IPS-NIHi11 (cell line): Measurements from ENCODE around the gene PCDH19.
"Not testable (repeated sequence)": the region's sequence is repeated elsewhere in the genome, so short reads cannot be mapped to it uniquely, and the experiment has no call there.

Experiments used
- DNase-seq: peaks from one replicate; pipeline ENCODE4 v3.0.0; 2012; ENCODE audit warnings: mixed read lengths, low spot score

Gene PCDH19, protein sequence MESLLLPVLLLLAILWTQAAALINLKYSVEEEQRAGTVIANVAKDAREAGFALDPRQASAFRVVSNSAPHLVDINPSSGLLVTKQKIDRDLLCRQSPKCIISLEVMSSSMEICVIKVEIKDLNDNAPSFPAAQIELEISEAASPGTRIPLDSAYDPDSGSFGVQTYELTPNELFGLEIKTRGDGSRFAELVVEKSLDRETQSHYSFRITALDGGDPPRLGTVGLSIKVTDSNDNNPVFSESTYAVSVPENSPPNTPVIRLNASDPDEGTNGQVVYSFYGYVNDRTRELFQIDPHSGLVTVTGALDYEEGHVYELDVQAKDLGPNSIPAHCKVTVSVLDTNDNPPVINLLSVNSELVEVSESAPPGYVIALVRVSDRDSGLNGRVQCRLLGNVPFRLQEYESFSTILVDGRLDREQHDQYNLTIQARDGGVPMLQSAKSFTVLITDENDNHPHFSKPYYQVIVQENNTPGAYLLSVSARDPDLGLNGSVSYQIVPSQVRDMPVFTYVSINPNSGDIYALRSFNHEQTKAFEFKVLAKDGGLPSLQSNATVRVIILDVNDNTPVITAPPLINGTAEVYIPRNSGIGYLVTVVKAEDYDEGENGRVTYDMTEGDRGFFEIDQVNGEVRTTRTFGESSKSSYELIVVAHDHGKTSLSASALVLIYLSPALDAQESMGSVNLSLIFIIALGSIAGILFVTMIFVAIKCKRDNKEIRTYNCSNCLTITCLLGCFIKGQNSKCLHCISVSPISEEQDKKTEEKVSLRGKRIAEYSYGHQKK (N-terminal part only)

DNA sequence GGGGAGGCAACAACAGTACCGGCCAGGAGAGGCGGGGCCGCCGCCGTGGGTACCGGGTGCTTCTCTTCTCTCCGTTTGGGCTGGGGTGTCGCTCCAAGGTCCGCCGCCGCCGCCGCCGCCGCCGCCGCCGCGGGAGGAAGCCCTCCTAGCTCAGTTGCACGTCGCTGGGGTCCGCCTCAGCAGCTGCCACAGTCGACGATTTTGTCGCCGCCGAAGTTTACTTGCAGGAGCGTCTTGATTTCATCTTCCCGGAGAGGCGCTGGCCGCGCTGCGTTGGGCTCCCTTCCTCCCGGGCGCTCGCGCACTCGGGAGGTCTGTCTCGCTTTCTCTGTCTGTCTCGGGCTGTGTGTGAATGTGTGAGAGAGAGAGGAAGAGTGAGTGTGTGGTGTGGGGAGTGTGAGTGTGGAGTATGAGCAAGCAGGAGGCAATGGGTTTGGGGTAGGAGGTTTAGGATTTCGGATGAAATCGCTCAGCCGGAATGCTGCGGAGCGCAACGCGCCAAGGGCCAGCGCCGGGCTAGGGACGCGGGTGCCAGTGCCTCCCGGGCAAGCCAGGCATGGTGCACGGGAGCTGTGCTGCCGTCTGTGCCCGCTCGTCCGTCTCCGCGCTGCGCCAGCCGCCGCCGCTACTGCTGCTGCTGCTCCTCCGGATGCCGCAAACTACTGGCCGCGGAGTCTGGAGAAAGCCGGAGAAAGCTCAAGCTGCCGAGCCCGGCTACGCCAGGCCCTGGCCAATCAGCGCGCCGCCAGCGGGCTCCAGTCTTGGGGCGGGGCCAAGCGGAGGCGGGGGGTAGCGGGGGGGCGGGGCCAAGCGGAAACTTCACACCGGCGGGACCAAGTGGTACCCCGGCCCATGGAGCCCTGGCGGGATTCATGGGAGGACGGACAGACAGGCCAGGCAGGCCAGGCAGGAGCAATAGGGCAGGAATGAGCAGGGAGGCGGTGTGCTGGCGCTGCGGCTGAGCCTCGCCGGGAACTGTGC, at the start of gene PCDH19:
Gene PCDH19, minus strand, starts transcription at position 664 of the 981 bp plus-strand sequence. CDS start 1,676 bp downstream, outside the sequence.
- peak; percentile 85 for DNase-seq

DNA sequence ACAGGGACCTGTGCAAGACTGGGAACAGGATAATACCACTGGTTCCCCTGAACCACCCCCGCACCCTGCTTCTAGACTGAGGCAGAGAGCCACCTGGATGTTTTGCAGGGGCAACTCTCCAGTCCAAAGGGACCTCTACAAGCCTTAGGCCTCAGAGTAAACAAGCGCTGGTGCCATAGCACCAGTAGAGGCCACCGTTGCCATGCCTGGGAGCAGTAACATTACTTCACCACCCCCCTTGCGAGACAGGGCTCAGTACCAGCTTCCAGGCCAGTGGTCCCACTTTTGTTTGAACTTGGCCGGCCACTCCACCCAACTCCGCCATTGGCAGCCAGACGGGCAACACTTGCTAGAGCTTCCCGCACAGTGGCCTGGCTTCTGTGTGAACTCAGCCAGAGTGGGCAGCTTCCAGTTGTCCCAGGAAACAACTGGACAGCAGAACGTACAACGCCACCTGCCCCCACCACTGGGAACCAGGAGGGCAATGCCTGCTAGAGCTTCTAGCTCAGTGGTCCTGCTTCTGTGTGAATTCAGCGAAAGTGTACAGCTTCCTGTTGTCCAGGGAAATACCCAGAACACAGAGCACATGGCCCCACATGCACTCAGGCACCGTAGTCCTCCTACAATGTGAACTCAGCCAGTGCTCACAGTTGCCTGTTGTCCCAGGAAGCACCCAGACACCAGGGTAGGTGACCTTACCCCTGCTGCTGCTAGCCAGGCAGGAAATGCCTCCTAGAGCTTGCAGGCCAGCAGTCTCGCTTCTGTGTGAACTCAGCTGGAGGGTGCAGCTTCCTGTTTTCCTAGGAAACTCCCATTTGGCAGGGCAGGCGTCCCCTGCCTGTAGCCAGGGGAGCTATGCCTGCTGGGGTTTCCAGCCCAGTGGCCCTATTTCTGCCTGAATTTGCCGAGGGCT, 39.9 kb upstream of the PCDH19 start:
- peak; percentile 13 for DNase-seq

DNA sequence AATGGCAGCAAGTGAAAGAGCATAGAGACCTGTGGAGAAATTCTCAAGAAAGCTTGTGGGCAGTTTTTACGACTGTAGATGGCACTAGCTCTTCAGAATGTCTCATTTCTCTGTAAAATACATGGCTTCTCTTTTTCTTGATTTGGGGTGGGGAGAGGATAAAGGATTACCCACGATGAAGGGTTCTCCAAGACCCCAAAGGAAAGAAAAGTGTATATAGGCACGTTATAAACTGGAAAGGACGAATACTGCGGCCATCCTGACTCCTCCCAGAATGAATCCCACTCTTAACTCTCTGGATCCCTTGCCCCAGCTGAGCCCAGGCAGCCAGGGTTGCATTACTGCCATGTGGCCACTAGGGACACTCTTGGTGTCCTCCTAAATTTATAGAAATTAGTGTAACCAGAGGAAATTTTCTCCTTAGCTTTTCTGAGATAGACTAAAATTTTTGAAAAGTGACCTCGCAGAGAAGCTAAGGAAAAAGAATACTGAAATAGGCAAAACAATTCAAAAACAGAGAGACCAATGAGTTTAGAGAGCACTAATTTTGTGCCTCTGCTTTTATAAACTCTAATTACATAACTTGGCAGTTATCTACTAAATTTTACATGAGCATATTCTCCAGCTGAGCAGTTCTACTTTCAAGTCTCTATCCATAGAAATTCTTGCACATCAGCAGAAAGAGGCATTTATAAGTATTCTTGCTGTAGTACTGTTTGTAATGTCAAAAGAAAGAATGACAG, 37.8 kb upstream of the PCDH19 start:
- DNase-seq, result peak; percentile 72

DNA sequence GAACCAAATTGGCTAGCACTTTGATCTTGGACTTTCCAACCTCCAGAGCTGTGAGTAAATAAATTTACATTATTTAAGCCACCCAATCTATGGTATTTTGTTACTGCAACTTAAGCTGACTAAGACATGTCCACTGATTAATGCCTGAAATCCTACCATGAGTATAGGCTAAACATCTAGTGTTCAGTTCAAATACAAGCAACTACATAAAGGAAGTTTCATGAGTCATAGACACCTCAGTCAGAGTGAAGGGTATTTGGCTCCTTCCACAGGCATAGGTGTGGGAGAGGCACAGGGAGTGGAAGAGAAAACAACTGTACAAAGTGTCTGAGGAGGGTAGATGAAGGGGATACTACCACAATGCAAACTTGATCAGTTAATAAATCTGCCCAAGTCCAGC, 35.5 kb upstream of the PCDH19 start:
- no peak for DNase-seq

DNA sequence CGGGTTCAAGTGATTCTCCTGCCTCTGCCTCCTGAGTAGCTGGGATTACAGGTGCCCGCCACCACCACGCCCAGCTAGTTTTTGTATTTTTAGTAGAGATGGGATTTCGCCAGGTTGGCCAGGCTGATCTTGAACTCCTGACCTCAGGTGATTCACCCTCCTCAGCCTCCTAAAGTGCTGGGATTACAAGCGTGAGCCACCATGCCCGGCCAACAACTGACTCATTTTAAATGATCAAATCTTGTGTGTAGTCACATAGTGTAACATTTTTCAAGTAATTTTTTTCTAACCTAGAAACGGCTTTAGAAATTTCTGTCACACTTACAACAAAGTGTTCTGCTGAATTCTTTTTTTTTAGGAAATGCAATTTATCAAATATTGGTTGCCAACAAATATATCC, 31.2 kb upstream of the PCDH19 start:
- not testable (repeated sequence) for DNase-seq

DNA sequence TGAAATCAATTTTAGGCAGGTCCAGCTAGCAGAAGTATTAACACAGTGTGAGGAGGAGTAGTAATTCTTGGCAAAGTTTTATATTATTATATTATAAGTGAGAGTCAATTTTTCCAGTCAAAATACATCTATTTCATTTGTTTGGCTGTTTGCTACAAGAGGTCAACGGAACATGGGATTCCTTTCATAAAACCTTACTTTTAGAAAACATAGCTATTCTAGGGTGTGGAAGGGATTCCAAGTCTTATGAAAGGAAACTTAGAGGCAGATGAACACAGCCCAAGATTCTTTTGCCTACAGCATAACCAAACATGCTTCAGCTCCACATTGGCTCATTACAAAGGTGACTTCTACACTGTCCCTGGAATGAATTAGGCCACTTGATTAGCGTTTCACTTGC, 29.9 kb upstream of the PCDH19 start:
- no peak for DNase-seq

DNA sequence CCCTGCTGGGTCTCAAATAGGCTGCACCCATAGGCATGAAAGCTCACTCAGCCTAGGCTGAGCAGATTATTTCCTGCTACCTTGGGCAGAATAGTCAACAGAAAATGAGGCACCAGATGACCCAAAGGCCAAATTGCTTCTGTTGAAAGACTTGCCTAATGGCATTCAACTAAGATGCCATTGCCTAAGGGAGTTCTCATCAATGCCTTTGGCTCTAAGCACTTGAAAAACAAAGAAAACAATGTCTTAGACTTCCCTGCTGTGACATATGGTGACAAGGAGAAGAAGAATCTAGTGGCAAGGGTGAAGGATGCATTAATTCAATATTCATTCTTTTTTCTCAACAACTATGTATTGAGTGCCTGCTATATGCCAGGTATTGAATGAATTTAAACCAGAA, 25.7 kb upstream of the PCDH19 start:
- no peak for DNase-seq

DNA sequence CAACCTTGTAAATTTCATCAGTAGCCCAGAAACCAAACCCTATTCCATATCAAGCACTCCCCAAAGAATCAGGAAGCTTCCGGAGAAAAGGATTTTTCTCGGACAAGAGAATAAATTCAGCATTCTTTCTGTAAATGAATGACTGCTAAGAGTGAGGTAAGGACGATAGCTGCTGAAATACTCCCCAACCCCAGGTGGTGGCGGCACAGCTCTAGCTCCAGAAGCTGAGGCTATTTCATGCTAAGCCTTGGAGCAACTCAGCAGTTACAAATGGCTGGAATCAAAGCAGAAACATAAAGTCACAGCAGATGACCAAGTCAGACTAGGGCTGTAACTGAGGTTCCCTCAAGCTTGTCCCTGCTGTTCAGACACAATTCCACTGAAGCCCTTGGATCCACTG, 13.9 kb upstream of the PCDH19 start:
- peak; percentile 51 for DNase-seq

DNA sequence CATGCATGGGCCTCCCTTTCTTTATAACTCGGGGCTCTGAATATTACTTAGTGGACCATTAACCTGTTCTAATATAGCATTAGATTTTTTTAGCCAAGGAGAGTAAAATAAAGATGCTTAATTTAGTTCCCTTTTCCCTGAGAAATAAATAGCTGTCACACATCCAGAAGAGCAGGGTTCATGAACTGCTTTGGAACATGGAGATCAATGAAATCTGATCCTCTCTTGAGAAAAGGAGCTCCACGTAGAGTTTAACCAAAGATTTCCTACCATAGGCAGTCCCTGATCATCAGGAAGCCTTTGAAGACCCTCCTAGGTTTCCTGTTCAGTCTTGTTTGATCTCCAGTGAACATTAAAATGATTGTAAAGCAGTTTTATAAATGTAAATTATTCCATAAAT, 8.5 kb upstream of the PCDH19 start:
- DNase-seq, result no peak

DNA sequence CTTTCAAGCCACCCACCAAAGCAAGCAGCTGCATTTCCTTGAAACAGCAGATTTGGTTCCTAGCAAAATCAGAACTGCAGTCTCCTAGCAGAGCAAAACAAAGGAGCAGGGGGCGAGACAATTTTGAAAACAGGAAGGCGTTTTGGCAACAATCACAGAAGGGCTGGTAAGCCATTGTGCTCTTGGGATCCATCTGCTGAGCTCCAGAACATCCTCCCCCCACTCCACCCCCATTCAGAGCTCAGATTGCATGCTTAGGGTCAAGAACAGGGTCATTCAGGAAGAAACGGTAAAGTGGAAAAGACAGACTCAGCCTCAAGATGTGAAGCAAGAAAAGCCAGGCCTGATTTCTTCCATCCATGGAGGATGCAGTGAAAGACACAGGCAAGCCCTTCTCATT, 7.6 kb upstream of the PCDH19 start:
- DNase-seq, result no peak

DNA sequence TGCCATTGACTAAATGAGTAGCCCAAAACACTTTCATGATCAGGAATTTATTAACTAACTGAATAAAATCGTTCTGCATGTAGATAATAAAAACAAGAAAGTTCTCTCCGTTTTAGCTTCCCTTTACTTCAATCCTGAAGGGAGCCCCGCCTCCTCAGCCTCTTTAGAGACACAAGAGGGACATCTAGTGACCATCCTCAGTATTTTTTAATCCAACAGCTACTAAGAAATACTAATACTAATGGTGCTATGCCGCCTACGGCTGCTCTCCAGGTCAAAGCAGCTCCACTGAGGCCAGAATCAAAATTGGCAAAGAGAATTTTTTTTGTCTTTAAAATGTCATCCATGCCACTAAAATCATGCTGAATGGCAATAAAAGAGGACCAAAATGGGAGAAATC, 3.2 kb upstream of the PCDH19 start:
- no peak for DNase-seq

DNA sequence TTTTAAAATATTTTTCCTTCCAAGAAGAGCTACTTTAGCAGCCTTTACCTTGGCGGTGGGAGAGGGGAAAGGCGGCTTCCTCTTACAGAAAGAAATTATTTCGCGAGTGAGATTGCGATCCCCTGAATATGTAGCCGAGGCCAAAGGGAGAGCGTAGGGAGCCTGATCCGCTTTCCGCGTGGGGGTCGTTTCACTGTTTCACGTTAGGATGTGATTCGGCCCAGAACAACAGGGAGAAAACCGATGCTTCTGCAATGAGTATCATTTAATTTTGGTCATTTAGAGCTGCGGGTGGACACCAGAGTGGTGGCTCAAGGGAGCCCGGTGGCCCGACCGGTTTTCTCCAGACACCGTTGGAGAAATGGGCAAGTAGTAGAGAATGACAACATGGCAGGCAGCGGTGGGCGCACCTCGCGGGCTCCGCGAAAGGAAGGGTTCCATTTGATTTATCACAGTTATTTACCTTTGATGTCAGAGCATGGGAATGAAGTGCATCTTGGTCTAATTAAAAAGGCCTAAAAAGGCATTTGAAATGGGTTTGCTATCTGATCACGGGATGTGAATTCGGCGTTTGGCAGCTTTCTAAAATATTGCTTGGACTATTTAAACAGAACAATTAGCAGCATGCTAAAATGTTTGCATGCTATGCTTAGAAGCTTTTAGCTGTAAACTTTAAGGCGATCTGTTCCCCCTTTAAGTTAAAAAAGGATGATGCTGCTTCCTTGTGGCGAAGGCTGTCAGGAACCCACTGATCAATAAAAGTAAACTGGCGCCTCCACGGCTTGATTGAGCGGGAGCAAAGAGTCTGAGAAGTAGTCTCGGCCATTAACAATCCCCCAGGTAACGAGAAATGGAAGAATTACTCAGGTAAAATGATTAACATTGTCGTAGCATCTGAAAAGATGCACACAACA, 2.0 kb upstream of the PCDH19 start:
- DNase-seq, result no peak

DNA sequence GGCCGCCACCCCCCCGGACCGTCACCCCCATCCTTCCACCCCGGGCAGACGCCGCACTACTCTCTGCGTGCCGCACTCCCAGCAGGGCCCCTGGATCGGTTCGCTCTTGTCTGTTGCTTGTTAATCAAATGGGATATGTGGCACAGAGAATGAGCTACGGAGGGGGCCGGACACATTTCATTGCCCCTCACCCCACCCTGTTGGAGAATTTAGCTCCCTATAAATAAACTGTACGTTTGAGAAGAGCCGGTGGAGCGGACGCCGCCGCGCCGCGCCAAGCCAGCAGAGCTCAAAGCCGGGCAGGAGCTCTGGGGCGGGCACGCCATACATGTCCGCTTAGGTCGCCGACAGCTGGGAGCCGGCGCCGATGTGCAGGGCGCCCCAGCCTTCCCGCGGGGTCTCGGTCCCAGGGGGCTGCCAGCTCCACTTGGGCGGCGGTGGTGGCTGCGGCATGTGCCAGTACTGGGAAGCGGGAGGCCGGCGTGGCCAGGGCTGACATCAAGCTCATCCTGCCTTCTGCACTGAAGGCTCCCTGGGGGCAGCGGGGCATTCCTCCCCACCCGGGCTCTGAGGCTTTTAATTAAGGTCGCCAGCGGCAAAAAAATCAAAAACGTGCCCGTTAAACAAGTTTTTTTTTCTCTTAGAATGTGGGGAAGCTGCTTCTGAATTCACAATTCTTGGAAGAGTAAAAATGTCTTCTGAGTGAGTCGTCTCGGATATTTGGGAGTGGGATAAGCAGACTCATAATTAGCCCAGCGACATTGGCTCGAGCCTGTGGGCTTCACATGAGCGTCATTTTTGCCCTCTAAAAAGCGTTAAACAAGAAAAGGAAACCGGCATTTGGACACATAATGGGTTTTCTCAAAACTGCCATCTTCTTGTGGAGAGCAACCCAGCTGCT, 1.1 kb upstream of the PCDH19 start:
- DNase-seq, result no peak

DNA sequence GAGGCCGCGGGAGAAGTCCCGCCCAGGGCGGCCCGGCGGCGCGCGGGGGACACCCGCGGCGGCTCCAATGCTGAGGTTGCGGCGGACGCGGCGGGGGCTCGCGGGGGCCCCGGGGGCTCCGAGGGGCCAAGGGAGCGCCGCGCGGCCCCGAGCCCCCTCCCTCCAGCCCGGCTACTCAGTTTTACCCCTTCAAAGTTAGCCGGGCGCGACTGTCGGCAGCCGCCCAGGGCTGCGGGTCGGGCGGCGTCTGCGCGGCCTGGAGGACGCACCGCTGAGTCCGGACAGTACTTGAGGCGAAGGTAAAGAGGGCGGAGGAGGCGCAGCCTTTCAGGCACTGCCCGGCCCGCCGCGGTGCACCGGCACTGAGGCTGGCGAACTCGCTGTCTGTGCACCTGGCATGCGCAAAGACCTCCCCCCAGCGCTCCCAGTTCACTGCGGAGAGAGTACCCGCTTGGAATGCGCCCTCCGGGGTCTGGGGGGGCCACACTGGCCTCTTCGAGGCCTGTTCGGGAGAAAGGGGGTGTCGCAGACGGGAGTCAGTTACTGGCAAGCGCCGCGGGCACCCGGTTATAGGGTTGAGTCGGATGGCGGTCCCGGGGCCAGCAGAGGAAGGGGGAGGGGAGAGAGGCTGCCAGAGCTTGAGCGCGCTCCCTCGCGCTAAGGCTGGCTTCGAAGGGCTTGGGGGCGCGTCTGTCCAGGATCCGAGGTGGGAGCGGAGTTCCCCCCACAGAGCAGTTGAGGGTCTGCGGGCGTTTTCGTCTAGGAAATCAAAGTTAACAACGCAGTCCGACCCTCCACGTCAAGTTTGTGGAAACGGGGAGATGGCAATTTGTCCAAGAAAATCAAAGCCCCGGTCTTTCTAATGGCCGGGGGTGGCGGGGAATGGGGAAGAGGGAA, 1.1 kb downstream of the PCDH19 start:
- DNase-seq, result peak; percentile 37

DNA sequence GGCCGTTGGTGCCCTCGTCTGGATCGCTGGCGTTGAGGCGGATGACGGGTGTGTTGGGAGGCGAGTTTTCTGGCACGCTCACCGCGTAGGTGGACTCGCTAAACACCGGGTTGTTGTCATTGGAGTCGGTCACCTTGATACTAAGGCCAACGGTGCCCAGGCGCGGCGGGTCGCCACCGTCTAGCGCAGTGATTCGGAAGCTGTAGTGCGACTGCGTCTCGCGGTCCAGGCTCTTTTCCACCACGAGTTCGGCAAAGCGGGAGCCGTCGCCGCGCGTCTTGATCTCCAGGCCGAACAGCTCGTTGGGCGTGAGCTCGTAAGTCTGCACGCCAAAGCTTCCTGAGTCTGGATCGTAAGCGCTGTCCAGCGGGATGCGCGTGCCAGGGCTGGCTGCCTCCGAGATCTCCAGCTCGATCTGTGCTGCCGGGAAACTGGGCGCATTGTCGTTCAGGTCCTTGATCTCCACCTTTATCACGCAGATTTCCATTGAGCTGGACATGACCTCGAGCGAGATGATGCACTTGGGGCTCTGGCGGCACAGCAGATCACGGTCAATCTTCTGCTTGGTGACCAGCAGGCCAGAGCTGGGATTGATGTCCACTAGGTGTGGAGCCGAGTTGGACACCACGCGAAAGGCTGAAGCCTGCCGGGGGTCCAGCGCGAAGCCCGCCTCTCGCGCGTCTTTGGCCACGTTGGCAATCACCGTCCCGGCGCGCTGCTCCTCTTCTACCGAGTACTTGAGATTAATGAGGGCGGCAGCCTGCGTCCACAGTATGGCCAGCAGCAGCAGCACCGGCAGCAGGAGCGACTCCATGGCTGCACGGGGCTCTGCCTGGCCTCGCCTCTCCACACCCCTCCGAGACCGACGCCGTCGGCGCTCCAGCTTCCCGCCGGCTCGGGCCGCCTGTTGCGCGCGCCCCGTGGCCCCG, 2.0 kb downstream of the PCDH19 start:
- no peak for DNase-seq
